Fibroblast of skin of left quadriceps (primary cell): ENCODE results near the gene VGLL1.
A peak's percentile ranks its signal among the peaks of the same experiment; 100 is the strongest.

Experiments used
- DNase-seq, 2 experiments: peaks; one replicate each; pipeline ENCODE4 v3.0.0-alpha.2; 2013; ENCODE audit warnings: low read depth in 2 of 2

The VGLL1 gene

GRCh38 chrX:136551410-136551809 lies 19.4 kb downstream of the VGLL1 start:
- DNase-seq, result no peak

DNA sequence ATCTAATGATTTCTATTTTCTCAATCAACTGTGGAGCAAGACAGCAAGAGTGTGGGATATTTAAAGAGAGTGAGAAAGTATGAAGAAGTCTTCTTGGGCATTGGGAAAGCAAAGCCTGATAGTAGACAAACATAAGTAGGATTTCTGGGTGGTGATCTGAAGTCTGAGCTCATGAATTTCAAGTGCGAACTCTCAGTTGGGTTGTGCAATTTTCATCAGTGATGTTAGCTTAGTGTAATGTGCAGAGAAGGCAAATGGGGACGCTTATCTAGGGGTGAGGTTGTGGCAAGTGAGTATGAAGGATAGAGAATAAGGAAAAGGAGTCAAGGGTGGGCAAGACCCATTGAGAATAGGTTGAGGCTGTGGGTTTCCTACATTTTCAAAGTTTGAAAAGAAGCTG lies 23.7 kb downstream of the VGLL1 start:
- no peak for DNase-seq

DNA sequence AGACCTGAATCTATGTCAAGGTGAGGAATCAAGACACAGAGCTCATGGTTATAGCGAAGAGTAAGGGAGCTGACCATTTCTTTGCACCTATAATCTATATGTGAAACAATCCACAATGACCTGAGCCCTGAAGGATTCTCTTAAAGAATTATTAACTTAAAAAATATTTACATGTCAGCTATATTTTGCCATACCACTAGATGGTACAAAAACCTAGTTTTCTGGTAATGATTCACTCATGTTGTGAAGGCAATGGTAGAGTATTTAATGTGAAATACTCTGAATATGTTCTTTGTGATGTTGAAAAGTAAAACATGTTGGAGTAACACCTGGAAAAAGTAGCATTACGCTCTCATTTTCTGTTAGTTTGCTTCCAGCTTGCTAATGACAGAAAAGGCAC lies 40.0 kb downstream of the VGLL1 start:
- DNase-seq, result no peak

DNA sequence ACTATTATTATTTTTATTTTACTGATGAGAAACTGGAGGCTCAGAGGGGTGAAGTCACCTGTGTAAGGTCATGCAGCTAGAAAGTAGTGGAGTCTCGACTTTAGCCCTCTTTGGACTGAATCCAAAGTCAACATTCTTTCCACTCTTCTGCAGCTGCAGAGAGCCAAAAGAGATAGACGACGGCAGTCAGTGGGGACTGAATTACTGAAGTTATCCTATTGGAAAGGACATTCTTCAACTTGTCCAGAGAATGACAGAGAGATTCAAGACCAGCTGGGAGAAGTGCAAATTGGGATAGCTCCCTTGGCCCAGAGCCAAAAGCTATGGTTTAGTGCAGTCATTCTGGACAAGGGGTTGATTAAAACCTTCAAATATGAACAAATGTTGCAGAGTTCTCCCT lies 42.5 kb downstream of the VGLL1 start:
- no peak for DNase-seq

DNA sequence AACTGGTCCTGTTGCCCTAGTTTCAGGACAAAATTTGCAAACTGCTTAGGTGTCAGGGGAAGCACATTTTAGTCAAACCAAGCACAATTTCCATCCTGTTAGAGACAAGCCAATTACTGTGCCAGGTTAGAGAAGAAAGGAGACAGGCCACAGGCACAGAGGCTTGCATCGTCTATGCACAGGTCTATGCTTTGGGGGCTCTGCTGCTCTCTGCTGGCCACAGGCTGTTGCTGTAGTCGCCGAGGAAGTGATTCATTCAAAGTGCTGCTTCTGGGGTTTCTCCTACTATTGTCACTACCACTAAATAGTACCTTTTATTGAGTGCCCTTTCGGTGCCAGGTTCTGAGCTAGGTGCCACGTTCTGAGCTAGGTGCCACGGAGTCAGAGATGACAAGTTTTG lies 45.5 kb downstream of the VGLL1 start:
- peak in 1 of 2 experiments; percentile 8 for DNase-seq

- DNase-seq, result no peak
These were observed 48.3 kb downstream of the VGLL1 start for GRCh38 chrX:136580316-136580715.

GRCh38 chrX:136582624-136583023 lies 50.6 kb downstream of the VGLL1 start:
- DNase-seq, result no peak

- no peak for DNase-seq
These were observed 52.5 kb downstream of the VGLL1 start for GRCh38 chrX:136584545-136584944.

DNA sequence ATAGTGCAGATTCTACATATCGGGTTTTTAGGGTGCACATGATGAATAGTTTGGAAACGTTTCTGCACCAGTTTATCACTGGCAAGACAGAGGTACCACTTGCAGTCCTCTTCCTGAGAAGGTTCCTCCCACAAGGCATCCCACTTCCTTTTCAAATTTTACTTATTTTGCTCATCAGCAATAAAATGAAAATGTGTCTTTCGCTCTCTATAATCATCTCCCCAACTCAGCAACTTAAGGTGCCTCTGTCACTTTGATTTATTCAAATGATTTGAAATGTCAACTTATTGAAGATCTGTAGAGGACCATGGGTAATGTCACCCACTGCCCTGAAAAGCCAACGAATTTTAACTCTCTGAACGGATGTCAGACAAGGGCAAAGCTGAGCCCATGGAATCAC lies 53.2 kb downstream of the VGLL1 start:
- DNase-seq, result no peak

- no peak for DNase-seq
These were observed 53.9 kb downstream of the VGLL1 start for GRCh38 chrX:136585960-136586359.

GRCh38 chrX:136586386-136586785 lies 54.4 kb downstream of the VGLL1 start:
- DNase-seq, result no peak

DNA sequence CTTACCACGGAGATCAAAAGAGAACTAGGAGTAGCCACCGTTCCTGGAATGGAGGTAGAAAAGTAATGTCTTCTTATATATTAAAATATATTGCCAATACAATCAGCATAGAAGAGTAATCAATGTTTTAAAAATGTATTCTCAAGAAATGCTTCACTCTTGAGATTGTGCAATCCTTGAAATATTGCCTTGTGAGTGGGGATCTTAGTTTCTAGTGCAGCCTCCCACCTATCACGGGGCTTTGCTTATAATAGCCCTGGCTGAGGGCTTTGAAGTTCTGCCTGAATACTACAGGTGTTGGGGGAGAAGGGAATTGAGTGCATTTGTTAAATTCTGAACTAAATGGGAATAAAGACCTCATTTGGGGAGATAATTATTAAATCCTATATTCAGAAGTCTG lies 55.5 kb downstream of the VGLL1 start:
- no peak for DNase-seq

DNA sequence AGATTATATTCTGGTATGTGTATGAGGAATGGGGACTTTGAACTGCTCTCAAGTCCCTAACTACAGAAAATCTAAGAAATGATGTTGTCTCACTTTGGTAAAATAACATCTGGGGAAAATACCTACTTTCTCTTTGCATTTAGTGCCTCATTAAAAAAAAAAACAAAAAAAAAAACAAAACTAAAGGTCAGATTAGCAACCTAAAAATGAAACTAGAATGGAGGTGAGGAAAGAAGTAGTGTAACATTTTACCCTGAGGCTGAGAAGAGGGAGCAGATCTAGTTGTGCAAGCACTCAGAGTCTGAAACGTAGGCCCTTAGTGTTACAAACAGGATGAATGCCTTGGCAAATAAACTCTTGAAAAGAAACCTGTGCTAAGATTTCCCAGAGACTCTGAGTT lies 56.0 kb downstream of the VGLL1 start:
- DNase-seq, result no peak

GRCh38 chrX:136589966-136590365 lies 58.0 kb downstream of the VGLL1 start:
- DNase-seq, result no peak

- DNase-seq, result no peak
These were observed 65.3 kb downstream of the VGLL1 start for GRCh38 chrX:136597356-136597755.

DNA sequence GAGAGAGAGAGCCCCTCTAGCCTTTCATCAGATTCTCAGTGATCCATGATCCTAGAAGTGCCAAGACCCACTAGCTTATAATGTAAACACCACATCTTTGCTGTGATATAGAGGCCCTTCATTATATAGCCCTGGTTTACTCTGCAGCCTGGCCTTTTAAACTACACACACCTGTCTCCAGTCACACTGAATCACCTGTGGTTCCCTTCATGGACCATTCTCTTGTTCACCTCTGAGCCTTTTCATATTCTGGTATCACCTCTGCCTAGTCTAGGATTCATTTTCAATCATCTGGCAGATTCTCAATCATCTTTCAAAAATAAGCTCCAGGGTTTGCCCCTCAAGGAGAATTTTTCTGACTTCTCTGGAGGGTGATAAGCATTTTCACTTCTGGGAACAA lies 65.9 kb downstream of the VGLL1 start:
- DNase-seq, result no peak

- no peak for DNase-seq
These were observed 66.6 kb downstream of the VGLL1 start for GRCh38 chrX:136598631-136599030.

DNA sequence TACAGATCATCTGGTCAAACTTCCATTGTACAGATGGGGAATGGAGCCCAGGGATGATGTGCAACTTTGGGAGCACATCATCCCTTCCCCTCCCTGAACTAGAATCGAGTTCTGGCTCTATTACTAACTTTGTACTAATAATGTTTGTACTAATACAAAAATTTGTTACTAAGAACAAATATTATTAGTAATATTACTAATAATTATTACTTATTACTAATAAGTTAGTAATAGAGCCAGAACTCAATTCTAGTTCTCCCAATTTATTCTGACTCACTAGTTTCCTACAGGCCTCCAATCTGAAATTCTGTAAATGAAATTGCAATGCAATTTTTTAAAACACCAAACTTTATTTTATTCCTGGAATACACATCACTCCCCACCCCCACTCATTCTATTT lies 68.0 kb downstream of the VGLL1 start:
- DNase-seq, result no peak
